SK-N-SH (cell line): ENCODE measurements around the gene LIMA1. TPM values are rescaled to one million over a fixed set of nuclear protein-coding genes. Genes with fewer than 3 reads are reported as not detected.

Source experiments
- CTCF ChIA-PET: fragments of 300-600, 350-600 bp; formaldehyde crosslinking; extraction: SDS; loops from one replicate; lab custom pipeline; 2021; lab: Yijun Ruan, JAX
- POLR2A ChIA-PET: fragments of 350-600 bp; sonication (Branson Sonifier 250); formaldehyde crosslinking; extraction: SDS; loops from one replicate; lab custom pipeline; 2020; ENCODE audit warnings: antibody characterized with exemption, inconsistent platforms; lab: Yijun Ruan, JAX
- DNase-seq: peaks from one replicate; pipeline ENCODE4 v3.0.0; 2012
- H2AFZ ChIP-seq: fragments of 200-600 bp; sonication (generic); 2 replicates; pipeline ENCODE4 v1.8.1; 2016; ENCODE audit warnings: antibody characterized with exemption, mild to moderate bottlenecking, low read depth
- H3F3A ChIP-seq: fragments of 200-600 bp; sonication (generic); replicated peaks from 2 replicates; pipeline ENCODE3; 2016; ENCODE audit warnings: antibody characterized with exemption, mild to moderate bottlenecking; ENCODE audit not compliant: insufficient read depth
- H3K27ac ChIP-seq, 2 experiments: fragments of 200-500 bp in 1 of 2; fragments of 200-600 bp in 1 of 2; sonication (Bioruptor generic) in 1 of 2; sonication (generic), shearing (Covaris generic) in 1 of 2; 2 replicates each; pipeline versions ENCODE4 v1.5.1 to v1.6.1; 2014 to 2016; ENCODE audit warnings: low read depth in 2 of 2, inconsistent platforms in 1 of 2, low read length in 1 of 2, mild to moderate bottlenecking in 1 of 2, mixed read lengths in 1 of 2
- H3K27me3 ChIP-seq: fragments of 200-600 bp; sonication (generic), shearing (Covaris generic); 2 replicates; pipeline ENCODE4 v1.6.1; 2016; ENCODE audit warnings: mixed run types; ENCODE audit not compliant: insufficient read depth
- H3K36me3 ChIP-seq, 2 experiments: fragments of 200-500 bp in 1 of 2; fragments of 200-600 bp in 1 of 2; sonication (Bioruptor generic) in 1 of 2; sonication (generic) in 1 of 2; replicated peaks in 1 of 2; 2 replicates each; pipeline versions ENCODE3 to v1.5.1; 2014 to 2016; ENCODE audit warnings: low read length in 1 of 2, mild to moderate bottlenecking in 1 of 2; ENCODE audit not compliant: insufficient read depth in 2 of 2, control insufficient read depth in 1 of 2
- H3K4me1 ChIP-seq, 2 experiments: fragments of 200-500 bp in 1 of 2; fragments of 200-600 bp in 1 of 2; sonication (Bioruptor generic) in 1 of 2; sonication (generic), shearing (Covaris generic) in 1 of 2; 2 replicates each; pipeline versions ENCODE4 v1.5.1 to v1.6.1; 2014 to 2016; ENCODE audit warnings: low read depth in 1 of 2, low read length in 1 of 2, mixed run types in 1 of 2; ENCODE audit not compliant: insufficient read depth in 2 of 2, control insufficient read depth in 1 of 2
- H3K4me2 ChIP-seq: fragments of 200-600 bp; sonication (generic), shearing (Covaris generic); 2 replicates; pipeline ENCODE4 v1.6.1; 2017; ENCODE audit warnings: mixed run types
- H3K4me3 ChIP-seq, 2 experiments: fragments of 200-500 bp in 1 of 2; fragments of 200-600 bp in 1 of 2; sonication (Bioruptor generic) in 1 of 2; sonication (generic), shearing (Covaris generic) in 1 of 2; 2 replicates each; pipeline versions ENCODE4 v1.5.1 to v1.8.1; 2014 to 2016; ENCODE audit warnings: low read depth in 2 of 2, inconsistent platforms in 1 of 2, low read length in 1 of 2, mild to moderate bottlenecking in 1 of 2, mixed read lengths in 1 of 2, moderate library complexity in 1 of 2
- H3K79me2 ChIP-seq: fragments of 200-600 bp; sonication (generic); 2 replicates; pipeline ENCODE4 v1.8.1; 2017; ENCODE audit warnings: mild to moderate bottlenecking; ENCODE audit not compliant: insufficient read depth
- H3K9ac ChIP-seq: fragments of 200-600 bp; sonication (generic); 2 replicates; pipeline ENCODE4 v1.6.1; 2017; ENCODE audit warnings: mixed run types
- H3K9me2 ChIP-seq: fragments of 200-600 bp; sonication (generic); 2 replicates; pipeline ENCODE4 v1.6.1; 2017; ENCODE audit warnings: mixed run types
- H3K9me3 ChIP-seq: fragments of 200-600 bp; sonication (generic); 2 replicates; pipeline ENCODE4 v1.6.1; 2017; ENCODE audit warnings: mixed run types, mild to moderate bottlenecking, moderate library complexity
- H4K20me1 ChIP-seq: fragments of 200-600 bp; sonication (generic); 2 replicates; pipeline ENCODE4 v1.6.1; 2017; ENCODE audit warnings: mild to moderate bottlenecking, mixed run types; ENCODE audit not compliant: insufficient read depth
- CTCF ChIP-seq: fragments of 200-600 bp; sonication (generic); IDR thresholded peaks from 2 replicates; pipeline ENCODE4 v1.6.1; 2017; ENCODE audit warnings: antibody characterized with exemption, mild to moderate bottlenecking, moderate library complexity
- FOSL2 ChIP-seq: IDR thresholded peaks from 2 replicates; pipeline ENCODE4 v1.4.0; 2012; ENCODE audit warnings: low read depth, mild to moderate bottlenecking, moderate library complexity, borderline replicate concordance
- FOXJ3 ChIP-seq: sonication (generic); formaldehyde crosslinking; IDR thresholded peaks from 2 replicates; pipeline ENCODE4 v1.5.1; 2020; ENCODE audit warnings: mild to moderate bottlenecking, missing genetic modification reagents
- IRF3 ChIP-seq: fragments of 150-350 bp; IDR thresholded peaks from 2 replicates; pipeline ENCODE4 v1.6.1; 2016; ENCODE audit warnings: mild to moderate bottlenecking, low read depth, low read length
- JUND ChIP-seq: IDR thresholded peaks from 2 replicates; pipeline ENCODE4 v1.4.0; 2012
- MEF2A ChIP-seq: IDR thresholded peaks from 2 replicates; pipeline ENCODE4 v1.4.0; 2012; ENCODE audit warnings: low read depth, borderline replicate concordance
- POLR2AphosphoS5 ChIP-seq: IDR thresholded peaks from 2 replicates; pipeline ENCODE4 v1.6.1; 2012; ENCODE audit warnings: low read depth, low read length
- RAD21 ChIP-seq: IDR thresholded peaks from 2 replicates; pipeline ENCODE4 v1.6.1; 2012; ENCODE audit warnings: mild to moderate bottlenecking, low read length
- RCOR1 ChIP-seq: fragments of 150-350 bp; IDR thresholded peaks from 2 replicates; pipeline ENCODE4 v1.6.1; 2017; ENCODE audit warnings: antibody characterized with exemption, low read length
- RFX5 ChIP-seq: IDR thresholded peaks from 2 replicates; pipeline ENCODE4 v1.6.1; 2012; ENCODE audit warnings: mild to moderate bottlenecking, improper control_type of control experiment, low read length
- TCF12 ChIP-seq: IDR thresholded peaks from 2 replicates; pipeline ENCODE4 v1.4.0; 2012
- USF2 ChIP-seq: fragments of 150-350 bp; IDR thresholded peaks from 2 replicates; pipeline ENCODE4 v1.6.1; 2017; ENCODE audit warnings: antibody characterized with exemption, low read length, low read depth, borderline replicate concordance
- YY1 ChIP-seq: IDR thresholded peaks from 2 replicates; pipeline ENCODE4 v1.4.0; 2012; ENCODE audit warnings: low read depth, mild to moderate bottlenecking
- WGBS: methylation state at CpG from one replicate; pipeline ENCODE4 v1.1.6; 2017; ENCODE audit warnings: low lambda C conversion rate; 5-methylcytosine and 5-hydroxymethylcytosine counted together
- polyA plus RNA-seq, 3 experiments: library from polyadenylated mRNA; depleted of rRNA; stranded (reverse); fragments of >200 nt; gene quantifications; 2 replicates each; pipeline ENCODE4 v1.2.3, GENCODE V29; 2012
- TF ChIP-seq, protein P1 (sequence below): IDR thresholded peaks from 2 replicates; pipeline ENCODE4 v1.4.0; 2012; ENCODE audit warnings: low read depth, borderline replicate concordance

Gene LIMA1
- polyA plus RNA-seq, 1 of the 3 experiments (the other 2 are of a cell fraction), result 96.6 TPM

GRCh38 chr12:50217202-50217601 lies 66.1 kb downstream of the LIMA1 start:
- WGBS, result 96% methylated on average over 1 of the region's 1 CpG
- H3K9me2 ChIP-seq, result no peaks in the 10 kb centered on the region
- CTCF ChIA-PET, result interaction anchor here (1.1 to 1.4 kb wide), 3 partner anchors 12 to 147 kb away, joined by 4 read pairs; no protein-coding TSS in a partner anchor
- H3K4me1 ChIP-seq, result peaks cover 6 to 11% of the 10 kb centered on the region in 2 experiments; a peak in 3 of 4 replicates
- H3F3A ChIP-seq, result peaks cover 60% of the 10 kb centered on the region
- POLR2A ChIA-PET, result no interaction called here
- no peak overlapping the region for H3K27ac ChIP-seq
- no peak overlapping the region for H3K9ac ChIP-seq
- peaks cover 8% of the 10 kb centered on the region for H4K20me1 ChIP-seq
- no peak overlapping the region for H3K4me3 ChIP-seq
- H3K4me2 ChIP-seq, result peak overlapping the region; percentile 27; the same call in 1 of the 2 replicates
- TF ChIP-seq IRF3 (no peak), TCF12 (no peak), FOSL2 (no peak), MEF2A (no peak), JUND (no peak), YY1 (no peak), CTCF (no peak), RFX5 (no peak), USF2 (no peak), RCOR1 (no peak), RAD21 (no peak), POLR2AphosphoS5 (no peak), FOXJ3 (CRISPR knock-in tag) (no peak)
- TF ChIP-seq, protein P1, sequence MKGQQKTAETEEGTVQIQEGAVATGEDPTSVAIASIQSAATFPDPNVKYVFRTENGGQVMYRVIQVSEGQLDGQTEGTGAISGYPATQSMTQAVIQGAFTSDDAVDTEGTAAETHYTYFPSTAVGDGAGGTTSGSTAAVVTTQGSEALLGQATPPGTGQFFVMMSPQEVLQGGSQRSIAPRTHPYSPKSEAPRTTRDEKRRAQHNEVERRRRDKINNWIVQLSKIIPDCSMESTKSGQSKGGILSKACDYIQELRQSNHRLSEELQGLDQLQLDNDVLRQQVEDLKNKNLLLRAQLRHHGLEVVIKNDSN, result no peak
- H3K9me3 ChIP-seq, result no peaks in the 10 kb centered on the region
- H3K27me3 ChIP-seq, result no peaks in the 10 kb centered on the region
- H3K79me2 ChIP-seq, result peaks cover 100% of the 10 kb centered on the region
- DNase-seq, result no peak
- H2AFZ ChIP-seq, result no peak overlapping the region
- peaks cover 10 to 40% of the 10 kb centered on the region in 2 experiments for H3K36me3 ChIP-seq
